Measurements from ENCODE around the gene TMEM250.
A peak's percentile ranks its signal among the peaks of the same experiment; 100 is the strongest.

- no peak for TF ChIP-seq CTCF (IDR thresholded peaks at IDR 0.05)
- TF ChIP-seq POLR2AphosphoS5 (IDR thresholded peaks at IDR 0.05; ENCODE audit: low read depth, low read length), result 0 out of 2 replicates have a peak, but pooled peaks have one; percentile 21
- TF ChIP-seq REST (IDR thresholded peaks at IDR 0.05; ENCODE audit: insufficient read depth in 1 of 2, low read depth in 2 of 2, low read length in 1 of 2), result no peak
These were observed 39.3 kb downstream of the TMEM250 start for GRCh38 chr9:136079211-136079915.

Measured in Panc1 (cell line).